NCI-H1694 treated with DMSO at 0.1 percent for 48 hours (cell line): Measurements from ENCODE around the gene KRTAP9-7.

ENCODE experiments used
- DNase-seq: peaks from one replicate; lab custom pipeline; 2025; lab: John Stamatoyannopoulos, UW

Gene KRTAP9-7

DNA sequence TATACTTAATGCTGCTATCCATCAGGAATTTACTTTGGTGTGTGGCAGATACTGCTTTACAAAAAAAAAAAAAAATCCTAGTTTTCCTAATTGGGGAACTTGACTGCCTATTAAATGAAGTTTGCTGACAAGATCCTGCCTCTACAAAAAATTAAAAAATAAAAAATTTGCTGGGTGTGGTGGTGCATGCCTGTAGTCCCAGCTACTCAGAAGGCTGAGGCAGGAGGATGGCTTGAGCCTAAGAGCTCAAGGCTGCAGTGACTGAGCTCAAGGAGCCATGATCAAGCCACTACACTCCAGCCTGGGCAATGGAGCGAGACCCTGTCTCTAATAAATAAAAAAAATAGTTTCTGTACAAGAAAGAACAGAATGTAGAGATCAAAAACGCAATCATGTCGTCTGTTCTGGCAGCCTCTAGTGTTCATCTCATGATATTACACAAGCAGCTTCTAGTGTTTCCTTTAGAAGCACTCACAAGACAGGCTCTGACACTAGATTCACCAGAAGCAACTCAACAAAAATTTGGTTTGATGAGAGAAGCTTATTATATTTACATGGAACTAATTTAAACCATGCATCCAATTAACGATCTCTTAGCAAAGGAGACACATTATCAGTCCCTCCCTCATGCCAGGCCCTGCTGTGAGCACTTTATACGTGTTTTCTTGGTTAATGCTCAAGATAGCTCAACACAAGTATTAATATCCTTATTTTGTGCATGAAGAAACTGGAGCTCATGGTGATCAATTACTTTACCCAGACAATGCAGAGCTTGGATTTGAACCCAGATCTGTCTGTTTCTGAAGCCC, 46.8 kb downstream of the KRTAP9-7 start:
- peak; percentile 64 for DNase-seq

DNA sequence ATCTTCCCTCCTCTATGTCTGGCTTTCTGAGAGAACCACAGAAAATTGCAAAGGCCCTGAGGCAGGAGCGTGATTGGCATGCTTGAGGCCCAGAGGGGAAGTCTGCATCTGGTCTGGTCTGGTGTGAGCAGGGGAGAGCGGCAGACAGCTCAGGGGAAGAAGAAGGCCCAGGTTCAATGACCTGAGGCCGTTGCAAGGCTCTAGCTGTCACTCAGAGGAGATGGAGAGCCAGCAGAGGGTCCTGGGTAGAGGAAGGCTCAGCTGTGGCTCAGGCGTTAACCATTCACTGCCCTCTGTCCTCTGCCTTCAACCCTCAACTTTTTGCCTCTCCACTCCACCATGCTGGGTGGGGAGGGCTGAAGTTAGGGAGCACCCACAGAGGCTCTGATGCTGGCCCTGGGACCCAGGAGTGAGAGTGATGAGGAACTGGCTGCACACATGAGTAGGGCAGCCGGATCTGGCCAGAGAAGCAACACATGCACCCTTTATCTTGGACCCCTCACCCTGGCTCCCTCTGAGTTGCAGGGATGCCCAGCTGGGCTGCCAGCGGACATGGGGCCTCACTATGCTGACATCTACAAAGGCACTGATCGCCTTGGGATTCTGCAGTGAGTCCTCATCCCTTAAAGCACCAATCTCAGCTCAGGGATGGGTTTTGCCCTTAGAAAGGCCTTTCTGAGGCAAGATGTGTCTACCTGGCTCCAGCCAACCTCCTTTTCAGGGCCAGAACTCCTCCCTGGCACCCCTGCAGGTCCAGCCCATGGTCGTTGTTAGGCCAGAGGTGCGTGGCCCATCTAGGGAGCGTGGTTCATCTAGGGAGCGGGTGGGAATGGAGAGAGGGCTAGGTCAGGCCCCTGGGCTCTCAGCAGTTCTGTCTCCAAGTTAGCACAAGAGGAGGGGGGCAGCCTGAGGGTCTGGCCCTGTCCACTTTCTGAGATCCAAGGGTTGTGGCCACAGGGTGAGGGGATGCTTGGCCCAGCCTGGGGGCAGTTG, 47.7 kb downstream of the KRTAP9-7 start:
- no peak for DNase-seq

DNA sequence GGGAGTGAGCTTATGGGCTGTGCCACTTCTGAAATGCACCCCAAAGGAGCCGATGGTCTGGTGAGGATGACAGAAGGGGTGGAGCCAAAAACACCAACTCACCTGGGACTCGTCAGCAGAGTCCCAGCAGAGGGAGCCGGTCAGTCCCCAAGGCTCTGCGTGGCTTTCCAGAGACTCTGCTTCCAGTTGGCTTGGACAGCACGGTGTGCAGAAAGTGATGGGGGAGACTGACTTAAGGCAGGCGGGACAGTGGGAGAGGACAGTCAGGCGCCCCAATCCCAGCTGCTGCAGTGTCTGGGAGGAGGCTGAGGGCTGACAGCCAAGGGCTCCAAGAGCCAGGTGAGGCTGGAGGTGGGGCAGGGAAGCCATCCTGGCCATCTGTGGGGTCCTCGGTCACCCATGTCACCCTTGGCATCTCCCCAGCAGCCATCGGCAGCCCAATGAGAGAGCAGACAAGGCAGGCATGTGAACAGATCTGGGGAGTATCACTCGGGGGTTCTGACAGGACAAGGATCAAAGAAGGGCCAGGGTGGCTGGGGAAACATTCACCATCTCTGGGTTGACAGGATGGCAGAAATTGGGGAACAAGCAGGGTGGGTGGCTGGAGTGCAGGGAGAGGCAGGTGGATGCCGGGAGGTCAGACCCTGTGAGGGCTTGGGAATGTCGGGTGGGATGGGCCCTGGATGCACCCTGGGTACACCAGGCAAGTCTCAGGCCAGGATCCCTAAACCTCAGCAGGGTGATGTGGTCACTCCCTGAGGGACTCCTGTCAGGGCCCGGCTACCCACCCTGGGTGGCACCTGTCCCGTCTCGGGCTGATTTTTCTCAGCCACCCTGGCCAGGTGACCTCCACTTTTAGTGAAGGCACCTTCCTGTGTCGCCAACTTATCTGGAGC, 48.9 kb downstream of the KRTAP9-7 start:
- no peak for DNase-seq

DNA sequence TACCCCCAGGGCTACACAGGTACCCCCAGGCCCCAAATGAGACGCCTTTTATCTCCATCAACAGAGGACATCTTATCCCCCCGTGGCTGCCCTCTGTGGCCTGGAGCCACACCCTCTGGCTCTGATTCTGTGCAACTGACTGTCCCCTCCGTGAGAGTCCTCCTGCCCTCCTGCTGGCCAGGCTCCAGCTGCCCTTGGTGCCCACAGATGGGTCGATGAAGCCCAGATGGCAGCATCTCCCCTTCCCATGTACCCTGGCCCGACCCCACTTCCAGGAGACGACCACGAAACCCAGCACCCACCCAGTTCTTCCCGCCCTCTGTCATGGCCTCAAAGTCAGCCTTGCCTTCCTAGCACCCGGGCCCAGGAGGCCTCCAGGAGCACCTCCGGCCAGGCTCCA, 49.6 kb downstream of the KRTAP9-7 start:
- DNase-seq, result no peak

DNA sequence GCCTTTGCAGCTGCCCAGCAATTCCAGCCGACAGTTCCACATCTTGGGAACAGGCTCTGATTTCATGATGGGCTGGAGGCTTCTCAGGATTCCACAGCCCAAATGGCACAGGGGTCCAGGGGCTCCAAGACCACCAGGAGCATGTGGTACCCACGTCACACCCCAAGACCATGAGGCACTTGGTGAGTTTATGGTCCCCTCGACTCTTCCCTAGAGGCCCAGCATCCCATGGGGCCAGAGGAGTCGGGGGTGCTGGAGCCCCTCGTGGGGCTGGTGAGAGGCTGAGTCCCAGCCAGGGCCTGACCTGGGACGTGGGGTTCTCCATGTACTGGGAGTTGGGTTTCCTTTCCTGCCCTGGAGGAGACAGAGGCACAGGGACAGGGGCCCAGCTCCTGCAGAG, 50.1 kb downstream of the KRTAP9-7 start:
- no peak for DNase-seq
